Stimulated activated CD4-positive, alpha-beta T cell treated with anti-CD3 and anti-CD28 coated beads, TNF-alpha, amount 100 ng/mL, for 48 hours (primary cell): Measurements from ENCODE around the gene TCIRG1.

Experiments
- DNase-seq, 3 donors: peaks; one replicate each; pipeline ENCODE4 v3.0.0-alpha.2; 2020; ENCODE audit warnings: low read depth in 3 of 3

TCIRG1 gene

GRCh38 chr11:68016904-68017817 is 21.7 kb upstream of the TCIRG1 start:
- DNase-seq, result no peak

- no peak for DNase-seq
These were observed 20.7 kb upstream of the TCIRG1 start for GRCh38 chr11:68017980-68018729.

- DNase-seq, result no peak
These were observed 20.1 kb upstream of the TCIRG1 start for GRCh38 chr11:68018730-68019190.

GRCh38 chr11:68019486-68019885 is 19.3 kb upstream of the TCIRG1 start:
- no peak for DNase-seq

GRCh38 chr11:68020575-68020974 is 18.2 kb upstream of the TCIRG1 start:
- no peak for DNase-seq

- DNase-seq, result no peak
These were observed 17.5 kb upstream of the TCIRG1 start for GRCh38 chr11:68021167-68021787.

- no peak for DNase-seq
These were observed 16.3 kb upstream of the TCIRG1 start for GRCh38 chr11:68022531-68022930.

- DNase-seq, result no peak
These were observed 14.3 kb upstream of the TCIRG1 start for GRCh38 chr11:68024508-68024907.

- DNase-seq, result no peak
These were observed 13.8 kb upstream of the TCIRG1 start for GRCh38 chr11:68025047-68025446.

GRCh38 chr11:68026391-68027105 is 12.3 kb upstream of the TCIRG1 start:
- no peak for DNase-seq

GRCh38 chr11:68027667-68028066 is 11.2 kb upstream of the TCIRG1 start:
- DNase-seq, result no peak

GRCh38 chr11:68028802-68029545 is 9.9 kb upstream of the TCIRG1 start:
- no peak for DNase-seq

- peak; percentile 85 to 95 (median 93) for DNase-seq
These were observed 8.3 kb upstream of the TCIRG1 start, which contains the start of gene NDUFS8 for GRCh38 chr11:68030318-68031143. NDUFS8 (plus strand) TSS chr11:68030681; CDS start chr11:68032152, 1,471 bp downstream.

- DNase-seq, result peak in 1 of 3 donors; percentile 14
These were observed 7.7 kb upstream of the TCIRG1 start for GRCh38 chr11:68031144-68031464.

GRCh38 chr11:68032003-68032402 is 6.8 kb upstream of the TCIRG1 start:
- no peak for DNase-seq

GRCh38 chr11:68032997-68033707 is 5.7 kb upstream of the TCIRG1 start:
- DNase-seq, result no peak

- DNase-seq, result no peak
These were observed 5.1 kb upstream of the TCIRG1 start for GRCh38 chr11:68033708-68034045.

- no peak for DNase-seq
These were observed 3.5 kb upstream of the TCIRG1 start for GRCh38 chr11:68035266-68035876.

GRCh38 chr11:68036141-68036716 is 2.6 kb upstream of the TCIRG1 start:
- no peak for DNase-seq
